ENCODE data around the gene CDIP1.
A peak's percentile ranks its signal among the peaks of the same experiment; 100 is the strongest.

DNA sequence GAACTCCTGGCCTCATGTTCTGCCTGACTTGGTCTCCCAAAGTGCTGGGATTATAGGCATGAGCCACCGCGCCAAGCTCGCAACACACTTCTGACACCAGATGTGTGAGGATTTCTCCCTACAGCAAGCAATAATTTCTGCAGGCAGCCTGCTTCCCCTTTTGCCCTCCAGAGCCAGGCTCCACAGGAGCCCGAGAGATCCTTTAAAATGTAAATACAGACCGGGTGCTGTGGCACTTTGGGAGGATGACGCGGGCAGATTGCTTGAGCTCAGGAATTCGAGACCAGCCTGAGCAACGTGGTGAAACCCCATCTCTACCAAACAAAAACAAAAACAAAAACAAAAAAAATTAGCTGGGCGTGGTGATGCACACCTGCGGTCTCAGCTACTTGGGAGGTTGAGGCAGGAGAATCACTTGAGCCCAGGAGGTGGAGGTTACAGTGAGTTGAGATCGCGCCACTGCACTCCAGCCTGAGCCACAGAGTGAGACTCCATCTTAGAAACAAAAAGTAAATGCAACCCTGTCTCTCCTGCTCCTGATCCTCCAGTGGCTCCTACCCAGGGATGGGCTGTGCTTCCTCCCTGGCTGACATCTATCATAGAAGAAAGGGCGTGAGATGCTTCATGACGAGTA is 32.2 kb upstream of the CDIP1 start:
- TF ChIP-seq POLR2AphosphoS5 (IDR thresholded peaks at IDR 0.05; ENCODE audit: low read depth, low read length) (peak; percentile 36; the same call in 1 of the 2 replicates), KDM1A (IDR thresholded peaks at IDR 0.05; ENCODE audit: borderline replicate concordance, low read length) (no peak), CHD1 (IDR thresholded peaks at IDR 0.05; ENCODE audit: low read depth, low read length) (no peak), TAF1 (IDR thresholded peaks at IDR 0.05; ENCODE audit: low read depth, low read length) (peak; percentile 65), CHD7 (IDR thresholded peaks at IDR 0.05; ENCODE audit: insufficient replicate concordance, low read length) (no peak), BACH1 (IDR thresholded peaks at IDR 0.05; ENCODE audit: low read length) (no peak), EZH2 (IDR thresholded peaks at IDR 0.05; ENCODE audit: low read depth, low read length, severe bottlenecking) (no peak)
- TF ChIP-seq, protein P1, sequence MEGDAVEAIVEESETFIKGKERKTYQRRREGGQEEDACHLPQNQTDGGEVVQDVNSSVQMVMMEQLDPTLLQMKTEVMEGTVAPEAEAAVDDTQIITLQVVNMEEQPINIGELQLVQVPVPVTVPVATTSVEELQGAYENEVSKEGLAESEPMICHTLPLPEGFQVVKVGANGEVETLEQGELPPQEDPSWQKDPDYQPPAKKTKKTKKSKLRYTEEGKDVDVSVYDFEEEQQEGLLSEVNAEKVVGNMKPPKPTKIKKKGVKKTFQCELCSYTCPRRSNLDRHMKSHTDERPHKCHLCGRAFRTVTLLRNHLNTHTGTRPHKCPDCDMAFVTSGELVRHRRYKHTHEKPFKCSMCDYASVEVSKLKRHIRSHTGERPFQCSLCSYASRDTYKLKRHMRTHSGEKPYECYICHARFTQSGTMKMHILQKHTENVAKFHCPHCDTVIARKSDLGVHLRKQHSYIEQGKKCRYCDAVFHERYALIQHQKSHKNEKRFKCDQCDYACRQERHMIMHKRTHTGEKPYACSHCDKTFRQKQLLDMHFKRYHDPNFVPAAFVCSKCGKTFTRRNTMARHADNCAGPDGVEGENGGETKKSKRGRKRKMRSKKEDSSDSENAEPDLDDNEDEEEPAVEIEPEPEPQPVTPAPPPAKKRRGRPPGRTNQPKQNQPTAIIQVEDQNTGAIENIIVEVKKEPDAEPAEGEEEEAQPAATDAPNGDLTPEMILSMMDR (IDR thresholded peaks at IDR 0.05; ENCODE audit: control extremely low read depth in 1 of 3, insufficient read depth in 1 of 3, low read depth in 1 of 3, low read length in 3 of 3) = no peak
- TF ChIP-seq, protein P2, sequence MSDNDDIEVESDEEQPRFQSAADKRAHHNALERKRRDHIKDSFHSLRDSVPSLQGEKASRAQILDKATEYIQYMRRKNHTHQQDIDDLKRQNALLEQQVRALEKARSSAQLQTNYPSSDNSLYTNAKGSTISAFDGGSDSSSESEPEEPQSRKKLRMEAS (IDR thresholded peaks at IDR 0.05) = 0 out of 2 replicates have a peak, but pooled peaks have one; percentile 18

All from H1 (cell line).